Endothelial cell (in vitro differentiated cells): ENCODE measurements around the gene HSPB1. TPM values are rescaled to one million over a fixed set of nuclear protein-coding genes. Genes with fewer than 3 reads are reported as not detected.
A peak's percentile ranks its signal among the peaks of the same experiment; 100 is the strongest.

ENCODE experiments used
- DNase-seq: peaks from one replicate; pipeline ENCODE4 v3.0.0; 2021; ENCODE audit warnings: low spot score
- H3K27ac Mint-ChIP-seq: one replicate; pipeline ENCODE4 v1.8.0; 2021; ENCODE audit warnings: mixed read lengths, inconsistent platforms; ENCODE audit not compliant: unreplicated experiment
- H3K27me3 Mint-ChIP-seq: one replicate; pipeline ENCODE4 v1.8.0; 2021; ENCODE audit warnings: mild to moderate bottlenecking, moderate library complexity, mixed read lengths, inconsistent platforms; ENCODE audit not compliant: unreplicated experiment
- H3K36me3 Mint-ChIP-seq: one replicate; pipeline ENCODE4 v1.8.0; 2021; ENCODE audit warnings: mild to moderate bottlenecking, low read depth, mixed read lengths, inconsistent platforms; ENCODE audit not compliant: unreplicated experiment
- H3K4me1 Mint-ChIP-seq: one replicate; pipeline ENCODE4 v1.8.0; 2021; ENCODE audit warnings: mild to moderate bottlenecking, mixed read lengths, inconsistent platforms; ENCODE audit not compliant: unreplicated experiment
- H3K4me3 Mint-ChIP-seq: one replicate; pipeline ENCODE4 v1.8.0; 2021; ENCODE audit warnings: mild to moderate bottlenecking, mixed read lengths, inconsistent platforms; ENCODE audit not compliant: unreplicated experiment
- H3K9me3 Mint-ChIP-seq: one replicate; pipeline ENCODE4 v1.8.0; 2021; ENCODE audit warnings: mixed read lengths, inconsistent platforms; ENCODE audit not compliant: unreplicated experiment
- total RNA-seq: library from RNA; stranded (reverse); fragmentation: NEBNext Ultra II Directional; extraction: Animal tissue kit (Norgen Biotek cat#: 25700); gene quantifications from one replicate; pipeline ENCODE4 v1.2.1, GENCODE V29; 2021; ENCODE audit not compliant: unreplicated experiment
- TF ChIP-seq, protein P1 (sequence below): fragments of 200-600 bp; sonication (generic); IDR thresholded peaks from one replicate; pipeline ENCODE4 v1.5.0; 2021; ENCODE audit warnings: antibody characterized with exemption; ENCODE audit not compliant: unreplicated experiment

The HSPB1 gene
- total RNA-seq, 1 donor from 2014 or later = 581 TPM

DNA sequence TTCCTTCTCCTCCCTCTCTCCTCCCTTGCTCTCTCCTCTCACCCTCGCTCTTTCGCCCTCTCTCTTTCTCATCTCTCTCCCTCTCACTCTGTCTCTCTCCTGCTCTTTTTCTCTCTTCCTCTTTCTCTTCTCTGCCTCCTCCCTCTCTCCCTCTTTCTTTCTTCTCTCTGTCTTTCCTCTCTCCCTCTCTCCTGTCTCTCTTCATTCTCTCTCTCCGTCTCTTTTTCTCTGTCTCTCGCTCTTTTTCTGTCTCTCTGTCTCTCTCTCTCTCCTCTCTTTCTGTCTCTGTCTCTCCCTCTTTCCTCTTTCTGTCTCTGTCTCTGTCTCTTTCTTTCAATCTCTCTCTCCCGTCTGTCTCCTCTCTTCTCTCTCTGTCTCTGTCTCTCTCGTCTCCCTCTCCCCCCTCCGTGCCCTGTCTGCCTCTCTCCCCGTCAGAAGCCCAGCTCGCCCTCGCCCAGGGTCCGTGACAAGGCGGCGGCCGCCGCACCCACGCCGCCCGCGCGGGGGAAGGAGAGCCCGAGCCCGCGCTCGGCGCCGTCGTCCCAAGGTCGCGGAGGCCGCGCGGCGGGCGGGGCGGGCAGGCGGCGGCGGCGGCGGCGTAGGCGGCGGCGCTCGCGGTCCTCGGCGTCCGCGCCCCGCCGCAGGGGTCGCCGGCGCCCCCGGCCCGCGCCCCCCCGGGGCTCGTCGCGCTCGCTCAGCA, 21.3 kb upstream of the HSPB1 start:
- H3K27me3 Mint-ChIP-seq = peaks cover 32% of the 10 kb centered on the region
- H3K4me1 Mint-ChIP-seq = peaks cover 16% of the 10 kb centered on the region
- H3K9me3 Mint-ChIP-seq = no peaks in the 10 kb centered on the region
- DNase-seq = no peak
- peaks cover 18% of the 10 kb centered on the region for H3K36me3 Mint-ChIP-seq
- H3K27ac Mint-ChIP-seq = no peak overlapping the region
- TF ChIP-seq, protein P1, sequence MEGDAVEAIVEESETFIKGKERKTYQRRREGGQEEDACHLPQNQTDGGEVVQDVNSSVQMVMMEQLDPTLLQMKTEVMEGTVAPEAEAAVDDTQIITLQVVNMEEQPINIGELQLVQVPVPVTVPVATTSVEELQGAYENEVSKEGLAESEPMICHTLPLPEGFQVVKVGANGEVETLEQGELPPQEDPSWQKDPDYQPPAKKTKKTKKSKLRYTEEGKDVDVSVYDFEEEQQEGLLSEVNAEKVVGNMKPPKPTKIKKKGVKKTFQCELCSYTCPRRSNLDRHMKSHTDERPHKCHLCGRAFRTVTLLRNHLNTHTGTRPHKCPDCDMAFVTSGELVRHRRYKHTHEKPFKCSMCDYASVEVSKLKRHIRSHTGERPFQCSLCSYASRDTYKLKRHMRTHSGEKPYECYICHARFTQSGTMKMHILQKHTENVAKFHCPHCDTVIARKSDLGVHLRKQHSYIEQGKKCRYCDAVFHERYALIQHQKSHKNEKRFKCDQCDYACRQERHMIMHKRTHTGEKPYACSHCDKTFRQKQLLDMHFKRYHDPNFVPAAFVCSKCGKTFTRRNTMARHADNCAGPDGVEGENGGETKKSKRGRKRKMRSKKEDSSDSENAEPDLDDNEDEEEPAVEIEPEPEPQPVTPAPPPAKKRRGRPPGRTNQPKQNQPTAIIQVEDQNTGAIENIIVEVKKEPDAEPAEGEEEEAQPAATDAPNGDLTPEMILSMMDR = no peak
- H3K4me3 Mint-ChIP-seq = peak overlapping the region; percentile 91

GRCh38 chr7:76281706-76282343, 20.6 kb upstream of the HSPB1 start:
- Mint-ChIP-seq H3K9me3 (no peaks in the 10 kb centered on the region), H3K27ac (no peak overlapping the region), H3K36me3 (peaks cover 18% of the 10 kb centered on the region), H3K27me3 (peaks cover 32% of the 10 kb centered on the region), H3K4me3 (peak overlapping the region; percentile 92), H3K4me1 (peaks cover 16% of the 10 kb centered on the region)
- no peak for DNase-seq
- TF ChIP-seq, protein P1 = no peak

DNA sequence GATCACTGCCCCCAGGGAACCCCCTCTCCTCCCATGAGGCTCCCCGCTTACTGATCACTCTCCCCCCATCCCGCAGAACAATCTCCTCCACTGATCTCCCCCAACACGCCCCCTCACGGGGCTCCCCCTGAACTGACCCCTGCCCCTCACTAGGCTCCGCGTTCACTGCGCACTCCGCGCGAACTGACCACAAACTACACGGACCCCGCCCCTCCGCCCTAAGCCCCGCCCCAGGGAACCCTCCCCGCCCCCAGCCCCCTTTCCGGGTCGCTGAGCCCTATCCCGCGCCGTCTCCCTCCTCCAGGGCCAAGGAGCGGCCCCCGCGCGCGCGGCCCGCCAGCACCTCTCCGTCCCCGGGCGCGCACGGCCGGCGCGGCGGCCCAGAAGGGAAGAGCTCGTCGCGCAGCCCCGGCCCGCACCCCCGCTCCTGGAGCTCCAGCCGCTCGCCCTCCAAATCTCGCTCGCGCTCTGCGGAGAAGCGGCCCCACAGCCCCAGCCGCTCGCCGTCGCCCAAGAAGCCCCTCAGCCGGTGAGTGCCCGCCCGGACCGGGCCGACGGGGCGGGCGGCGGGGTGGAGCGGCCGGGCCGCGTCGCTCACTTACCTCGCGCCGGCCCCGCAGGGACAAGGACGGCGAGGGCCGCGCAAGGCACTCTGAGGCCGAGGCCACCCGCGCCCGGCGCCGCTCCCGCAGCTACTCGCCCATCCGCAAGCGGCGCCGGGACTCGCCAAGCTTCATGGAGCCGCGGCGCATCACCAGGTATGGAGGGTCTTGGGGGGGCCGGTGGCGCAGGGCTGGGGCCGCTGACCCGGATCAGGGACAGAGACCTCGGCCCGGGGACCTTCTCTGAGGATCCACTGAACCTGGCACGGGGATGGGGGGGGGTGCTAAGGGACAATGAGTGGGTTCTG, 19.9 kb upstream of the HSPB1 start:
- H3K4me1 Mint-ChIP-seq = peaks cover 18% of the 10 kb centered on the region
- peaks cover 31% of the 10 kb centered on the region for H3K27me3 Mint-ChIP-seq
- peak overlapping the region; percentile 92 for H3K4me3 Mint-ChIP-seq
- no peak overlapping the region for H3K27ac Mint-ChIP-seq
- TF ChIP-seq, protein P1 = no peak
- no peaks in the 10 kb centered on the region for H3K9me3 Mint-ChIP-seq
- peak; percentile 55 for DNase-seq
- H3K36me3 Mint-ChIP-seq = peaks cover 18% of the 10 kb centered on the region

GRCh38 chr7:76283254-76284159, 19.0 kb upstream of the HSPB1 start:
- peaks cover 31% of the 10 kb centered on the region for H3K27me3 Mint-ChIP-seq
- H3K4me3 Mint-ChIP-seq = peak overlapping the region; percentile 86
- peaks cover 18% of the 10 kb centered on the region for H3K4me1 Mint-ChIP-seq
- H3K36me3 Mint-ChIP-seq = peaks cover 18% of the 10 kb centered on the region
- peak overlapping the region; percentile 53 for H3K27ac Mint-ChIP-seq
- no peak for DNase-seq
- TF ChIP-seq, protein P1 = no peak
- H3K9me3 Mint-ChIP-seq = no peaks in the 10 kb centered on the region
